BE2C (cell line): Measurements from ENCODE around the gene GUCY2D.

Experiments
- DNase-seq: peaks from one replicate; pipeline ENCODE4 v3.0.0-alpha.2; 2020
- H3K27me3 ChIP-seq: fragments of 250-450 bp; sonication (Bioruptor Pico); 2 replicates; pipeline ENCODE4 v1.5.1; 2020; ENCODE audit warnings: mild to moderate bottlenecking
- H3K36me3 ChIP-seq: fragments of 250-450 bp; sonication (Bioruptor Pico); 2 replicates; pipeline ENCODE4 v1.5.1; 2020; ENCODE audit warnings: mild to moderate bottlenecking
- H3K4me1 ChIP-seq: fragments of 250-450 bp; sonication (Bioruptor Pico); 2 replicates; pipeline ENCODE4 v1.5.1; 2020
- H3K4me3 ChIP-seq: 2 replicates; pipeline ENCODE4 v1.5.1; 2011; ENCODE audit warnings: low read depth, low read length
- H3K9me3 ChIP-seq: fragments of 250-450 bp; sonication (Bioruptor Pico); 2 replicates; pipeline ENCODE4 v1.5.1; 2020
- CTCF ChIP-seq: IDR thresholded peaks from 2 replicates; pipeline ENCODE4 v1.5.1; 2012; ENCODE audit warnings: mild to moderate bottlenecking, low read depth, low read length

The GUCY2D gene

DNA sequence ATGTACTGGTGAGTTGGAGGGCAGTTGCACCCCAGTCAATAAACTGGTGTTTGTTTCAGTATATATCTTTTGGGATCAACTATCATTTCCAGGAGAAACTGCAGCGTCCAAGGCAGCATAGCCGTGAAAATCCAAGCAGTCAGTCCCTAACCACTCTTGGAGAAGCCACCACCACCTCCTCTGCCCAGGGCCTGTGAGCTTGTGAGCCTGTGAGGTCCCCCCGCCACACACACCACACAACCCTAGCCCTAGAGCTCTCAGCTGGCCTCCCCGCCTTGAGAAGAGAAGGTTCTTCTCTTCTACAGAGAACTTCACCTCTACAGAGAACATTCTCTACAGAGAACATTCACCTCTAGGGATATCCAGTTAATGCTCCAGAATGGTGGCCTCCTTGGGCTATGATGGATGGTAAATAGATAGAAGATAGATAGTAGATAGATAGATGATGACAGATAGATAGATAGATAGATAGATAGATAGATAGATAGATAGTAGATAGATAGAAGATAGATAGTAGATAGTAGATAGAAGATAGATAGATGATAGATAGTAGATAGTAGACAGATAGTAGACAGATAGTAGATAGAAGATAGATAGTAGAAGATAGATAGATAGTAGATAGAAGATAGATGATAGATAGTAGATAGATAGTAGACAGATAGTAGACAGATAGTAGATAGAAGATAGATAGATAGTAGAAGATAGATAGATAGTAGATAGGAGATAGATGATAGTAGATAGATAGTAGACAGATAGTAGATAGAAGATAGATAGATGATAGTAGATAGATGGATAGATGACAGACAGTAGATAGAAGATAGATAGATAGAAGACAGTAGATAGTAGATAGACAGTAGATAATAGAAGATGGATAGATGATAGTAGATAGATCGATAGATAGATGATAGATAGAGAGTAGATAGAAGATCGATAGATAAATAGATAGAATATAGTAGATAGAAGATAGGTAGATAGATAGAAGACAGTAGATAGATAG, 50.1 kb downstream of the GUCY2D start:
- TF ChIP-seq CTCF, result no peak

GRCh38 chr17:8053600-8053999, 51.2 kb downstream of the GUCY2D start:
- Histone ChIP-seq H3K4me3 (no peak overlapping the region), H3K36me3 (no peaks in the 10 kb centered on the region), H3K4me1 (no peaks in the 10 kb centered on the region), H3K27me3 (no peaks in the 10 kb centered on the region), H3K9me3 (no peaks in the 10 kb centered on the region)
- DNase-seq, result no peak
- no peak for TF ChIP-seq CTCF

More for the DNA sequence above, 50.1 kb downstream of the GUCY2D start:
- Histone ChIP-seq H3K4me3 (no peak overlapping the region), H3K27me3 (no peaks in the 10 kb centered on the region), H3K4me1 (no peaks in the 10 kb centered on the region), H3K9me3 (no peaks in the 10 kb centered on the region), H3K36me3 (no peaks in the 10 kb centered on the region)
- no peak for DNase-seq

- no peaks in the 10 kb centered on the region for H3K9me3 ChIP-seq
These were observed 53.4 kb downstream of the GUCY2D start for GRCh38 chr17:8055851-8056231.

GRCh38 chr17:8056232-8056975, 54.0 kb downstream of the GUCY2D start:
- H3K4me3 ChIP-seq, result no peak overlapping the region
- DNase-seq, result no peak
- no peaks in the 10 kb centered on the region for H3K9me3 ChIP-seq

More at GRCh38 chr17:8055851-8056231, 53.4 kb downstream of the GUCY2D start:
- TF ChIP-seq CTCF, result no peak
- Histone ChIP-seq H3K4me1 (no peaks in the 10 kb centered on the region), H3K27me3 (peaks cover 10% of the 10 kb centered on the region), H3K36me3 (no peaks in the 10 kb centered on the region), H3K4me3 (no peak overlapping the region)
- DNase-seq, result no peak

DNA sequence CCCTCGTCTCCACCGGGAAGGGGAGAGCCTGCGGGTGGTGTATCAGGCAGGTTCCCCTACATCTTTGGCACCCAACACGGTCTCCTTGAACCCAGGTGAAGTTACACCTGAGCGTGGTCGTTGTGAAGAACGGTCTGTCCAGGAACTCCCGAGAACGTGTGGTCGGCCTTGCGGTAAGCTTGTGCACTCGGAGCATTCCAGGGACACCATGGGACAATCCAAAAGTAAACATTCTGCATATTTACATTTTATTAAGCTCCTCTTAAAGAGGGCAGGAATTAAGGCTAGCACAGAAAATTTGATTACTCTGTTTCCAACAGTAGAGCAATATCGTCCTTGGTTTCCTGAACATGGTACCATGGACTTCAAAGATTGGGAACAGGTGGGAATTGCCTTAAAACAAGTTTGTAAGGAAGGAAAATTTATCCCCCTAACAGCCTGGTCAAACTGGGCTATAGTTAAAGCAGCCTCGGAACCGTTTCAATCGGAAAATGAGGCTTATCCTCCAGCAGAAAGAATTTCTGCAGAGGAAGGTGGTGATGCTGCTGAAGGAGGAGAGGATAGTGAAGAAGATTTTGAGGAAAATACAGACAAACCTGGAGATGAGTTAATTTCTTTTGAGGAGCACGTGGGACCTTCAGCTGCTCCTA, 54.7 kb downstream of the GUCY2D start:
- Histone ChIP-seq H3K36me3 (no peaks in the 10 kb centered on the region), H3K9me3 (no peaks in the 10 kb centered on the region), H3K4me1 (no peaks in the 10 kb centered on the region), H3K27me3 (peaks cover 21% of the 10 kb centered on the region), H3K4me3 (no peak overlapping the region)
- TF ChIP-seq CTCF, result no peak
- DNase-seq, result no peak

More at GRCh38 chr17:8056232-8056975, 54.0 kb downstream of the GUCY2D start:
- H3K36me3 ChIP-seq, result no peaks in the 10 kb centered on the region
- no peaks in the 10 kb centered on the region for H3K4me1 ChIP-seq
- TF ChIP-seq CTCF, result no peak
- peaks cover 16% of the 10 kb centered on the region for H3K27me3 ChIP-seq
